ENCODE results near the gene ACOT7.

The ACOT7 gene

GRCh38 chr1:6282577-6283270 is 110.8 kb downstream of the ACOT7 start:
- Histone ChIP-seq H3K4me3 (ENCODE audit: low read length) (no peak overlapping the region), H3K27me3 (ENCODE audit: insufficient read depth, low read length) (no peaks in the 10 kb centered on the region), H3K4me1 (ENCODE audit: insufficient read depth, low read length) (no peaks in the 10 kb centered on the region), H3K9me3 (ENCODE audit: insufficient read depth, low read depth, low read length) (no peaks in the 10 kb centered on the region), H3K9ac (ENCODE audit: low read depth, low read length) (no peak overlapping the region), H3K36me3 (ENCODE audit: insufficient read depth, low read depth, low read length) (peaks cover 6% of the 10 kb centered on the region; the same call in 1 of the 2 replicates), H3K27ac (ENCODE audit: low read length) (no peak overlapping the region)

GRCh38 chr1:6281511-6282402 is 111.8 kb downstream of the ACOT7 start:
- H3K27me3 ChIP-seq (ENCODE audit: insufficient read depth, low read length): no peaks in the 10 kb centered on the region
- H3K36me3 ChIP-seq (ENCODE audit: insufficient read depth, low read depth, low read length): no peaks in the 10 kb centered on the region
- no peak overlapping the region for H3K4me3 ChIP-seq (ENCODE audit: low read length)
- H3K4me1 ChIP-seq (ENCODE audit: insufficient read depth, low read length): peaks cover under 1% of the 10 kb centered on the region
- no peak overlapping the region for H3K9ac ChIP-seq (ENCODE audit: low read depth, low read length)
- H3K27ac ChIP-seq (ENCODE audit: low read length): no peak overlapping the region
- H3K9me3 ChIP-seq (ENCODE audit: insufficient read depth, low read depth, low read length): no peaks in the 10 kb centered on the region

GRCh38 chr1:6280761-6281451 is 112.7 kb downstream of the ACOT7 start:
- no peaks in the 10 kb centered on the region for H3K36me3 ChIP-seq (ENCODE audit: insufficient read depth, low read depth, low read length)
- H3K4me3 ChIP-seq (ENCODE audit: low read length): no peak overlapping the region
- no peak overlapping the region for H3K27ac ChIP-seq (ENCODE audit: low read length)
- H3K4me1 ChIP-seq (ENCODE audit: insufficient read depth, low read length): peaks cover 6% of the 10 kb centered on the region
- H3K9ac ChIP-seq (ENCODE audit: low read depth, low read length): no peak overlapping the region
- no peaks in the 10 kb centered on the region for H3K9me3 ChIP-seq (ENCODE audit: insufficient read depth, low read depth, low read length)
- H3K27me3 ChIP-seq (ENCODE audit: insufficient read depth, low read length): no peaks in the 10 kb centered on the region

- Histone ChIP-seq H3K27me3 (ENCODE audit: insufficient read depth, low read length) (no peaks in the 10 kb centered on the region), H3K36me3 (ENCODE audit: insufficient read depth, low read depth, low read length) (no peaks in the 10 kb centered on the region), H3K4me3 (ENCODE audit: low read length) (no peak overlapping the region), H3K9me3 (ENCODE audit: insufficient read depth, low read depth, low read length) (no peaks in the 10 kb centered on the region), H3K27ac (ENCODE audit: low read length) (no peak overlapping the region), H3K9ac (ENCODE audit: low read depth, low read length) (no peak overlapping the region), H3K4me1 (ENCODE audit: insufficient read depth, low read length) (peaks cover 6% of the 10 kb centered on the region)
Observed at GRCh38 chr1:6279613-6280383, 113.8 kb downstream of the ACOT7 start.

- H3K27me3 ChIP-seq (ENCODE audit: insufficient read depth, low read length): no peaks in the 10 kb centered on the region
- no peak overlapping the region for H3K27ac ChIP-seq (ENCODE audit: low read length)
- peaks cover 6% of the 10 kb centered on the region for H3K4me1 ChIP-seq (ENCODE audit: insufficient read depth, low read length)
- H3K4me3 ChIP-seq (ENCODE audit: low read length): no peak overlapping the region
- H3K9ac ChIP-seq (ENCODE audit: low read depth, low read length): no peak overlapping the region
- no peaks in the 10 kb centered on the region for H3K36me3 ChIP-seq (ENCODE audit: insufficient read depth, low read depth, low read length)
- H3K9me3 ChIP-seq (ENCODE audit: insufficient read depth, low read depth, low read length): no peaks in the 10 kb centered on the region
Observed at GRCh38 chr1:6279066-6279465, 114.5 kb downstream of the ACOT7 start.

GRCh38 chr1:6278263-6278662 is 115.3 kb downstream of the ACOT7 start:
- no peak overlapping the region for H3K27ac ChIP-seq (ENCODE audit: low read length)
- no peak overlapping the region for H3K9ac ChIP-seq (ENCODE audit: low read depth, low read length)
- H3K4me1 ChIP-seq (ENCODE audit: insufficient read depth, low read length): peaks cover 10% of the 10 kb centered on the region
- H3K9me3 ChIP-seq (ENCODE audit: insufficient read depth, low read depth, low read length): no peaks in the 10 kb centered on the region
- H3K4me3 ChIP-seq (ENCODE audit: low read length): no peak overlapping the region
- no peaks in the 10 kb centered on the region for H3K27me3 ChIP-seq (ENCODE audit: insufficient read depth, low read length)
- no peaks in the 10 kb centered on the region for H3K36me3 ChIP-seq (ENCODE audit: insufficient read depth, low read depth, low read length)

GRCh38 chr1:6276811-6277555 is 116.6 kb downstream of the ACOT7 start:
- no peaks in the 10 kb centered on the region for H3K9me3 ChIP-seq (ENCODE audit: insufficient read depth, low read depth, low read length)

GRCh38 chr1:6275826-6276782 is 117.5 kb downstream of the ACOT7 start:
- peaks cover 16% of the 10 kb centered on the region for H3K4me1 ChIP-seq (ENCODE audit: insufficient read depth, low read length)
- H3K9me3 ChIP-seq (ENCODE audit: insufficient read depth, low read depth, low read length): no peaks in the 10 kb centered on the region
- H3K36me3 ChIP-seq (ENCODE audit: insufficient read depth, low read depth, low read length): no peaks in the 10 kb centered on the region
- H3K4me3 ChIP-seq (ENCODE audit: low read length): no peak overlapping the region
- H3K27me3 ChIP-seq (ENCODE audit: insufficient read depth, low read length): no peaks in the 10 kb centered on the region
- no peak overlapping the region for H3K27ac ChIP-seq (ENCODE audit: low read length)
- H3K9ac ChIP-seq (ENCODE audit: low read depth, low read length): no peak overlapping the region

More at GRCh38 chr1:6276811-6277555, 116.6 kb downstream of the ACOT7 start:
- Histone ChIP-seq H3K27ac (ENCODE audit: low read length) (no peak overlapping the region), H3K4me1 (ENCODE audit: insufficient read depth, low read length) (peaks cover 16% of the 10 kb centered on the region), H3K36me3 (ENCODE audit: insufficient read depth, low read depth, low read length) (no peaks in the 10 kb centered on the region), H3K4me3 (ENCODE audit: low read length) (no peak overlapping the region), H3K9ac (ENCODE audit: low read depth, low read length) (no peak overlapping the region), H3K27me3 (ENCODE audit: insufficient read depth, low read length) (no peaks in the 10 kb centered on the region)

- Histone ChIP-seq H3K27me3 (ENCODE audit: insufficient read depth, low read length) (no peaks in the 10 kb centered on the region), H3K9ac (ENCODE audit: low read depth, low read length) (no peak overlapping the region), H3K36me3 (ENCODE audit: insufficient read depth, low read depth, low read length) (no peaks in the 10 kb centered on the region), H3K4me1 (ENCODE audit: insufficient read depth, low read length) (peaks cover 16% of the 10 kb centered on the region), H3K9me3 (ENCODE audit: insufficient read depth, low read depth, low read length) (no peaks in the 10 kb centered on the region), H3K4me3 (ENCODE audit: low read length) (no peak overlapping the region), H3K27ac (ENCODE audit: low read length) (no peak overlapping the region)
Observed at GRCh38 chr1:6274622-6275139, 118.9 kb downstream of the ACOT7 start.

GRCh38 chr1:6274102-6274501 is 119.5 kb downstream of the ACOT7 start:
- H3K27me3 ChIP-seq (ENCODE audit: insufficient read depth, low read length): no peaks in the 10 kb centered on the region
- peaks cover 16% of the 10 kb centered on the region for H3K4me1 ChIP-seq (ENCODE audit: insufficient read depth, low read length)
- H3K36me3 ChIP-seq (ENCODE audit: insufficient read depth, low read depth, low read length): no peaks in the 10 kb centered on the region
- no peak overlapping the region for H3K27ac ChIP-seq (ENCODE audit: low read length)
- H3K9me3 ChIP-seq (ENCODE audit: insufficient read depth, low read depth, low read length): no peaks in the 10 kb centered on the region
- no peak overlapping the region for H3K4me3 ChIP-seq (ENCODE audit: low read length)
- H3K9ac ChIP-seq (ENCODE audit: low read depth, low read length): no peak overlapping the region

Data from iPS-20b (cell line).